OCI-LY7 (cell line): ENCODE results near the gene BAIAP2L2.

Experiments used
- CTCF ChIP-seq: fragments of 200-600 bp; sonication (generic); conservative IDR thresholded peaks from 2 replicates; pipeline ENCODE4 v1.5.1; 2014; ENCODE audit warnings: mild to moderate bottlenecking, antibody characterized with exemption, low read length, moderate library complexity, mixed read lengths
- EZH2phosphoT487 ChIP-seq: fragments of 200-600 bp; sonication (generic); IDR thresholded peaks from 2 replicates; pipeline ENCODE4 v1.6.1; 2018; ENCODE audit warnings: low read depth, borderline replicate concordance, mild to moderate bottlenecking, mixed run types, antibody characterized with exemption, low read length, moderate library complexity, mixed read lengths

DNA sequence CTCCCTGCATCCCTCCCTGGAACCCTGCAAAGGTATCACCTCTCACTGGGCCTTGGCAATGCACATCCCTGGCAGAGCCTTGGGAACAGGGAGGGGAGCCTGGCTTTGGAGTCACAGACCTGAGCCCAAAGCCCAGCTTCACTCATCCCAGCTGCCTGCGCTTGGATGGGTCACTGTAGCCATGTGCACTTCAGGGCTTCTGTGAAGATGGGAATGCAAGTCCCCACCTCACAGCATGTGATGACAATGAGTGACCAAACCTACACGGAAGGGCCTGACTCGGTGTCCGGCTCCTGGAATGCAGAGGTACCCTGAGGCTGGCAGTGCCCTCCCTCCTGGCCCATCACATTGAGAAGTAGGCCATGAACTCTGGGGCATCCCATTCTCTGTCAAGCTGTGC, 22.8 kb upstream of the BAIAP2L2 start:
- no peak for TF ChIP-seq CTCF
- TF ChIP-seq EZH2phosphoT487 = no peak
